HS-27A (cell line): Measurements from ENCODE around the gene GDF10.

Experiments
- DNase-seq: peaks from one replicate; pipeline ENCODE4 v3.0.0-alpha.2; 2012; ENCODE audit warnings: low read depth, missing footprints

GDF10 gene

DNA sequence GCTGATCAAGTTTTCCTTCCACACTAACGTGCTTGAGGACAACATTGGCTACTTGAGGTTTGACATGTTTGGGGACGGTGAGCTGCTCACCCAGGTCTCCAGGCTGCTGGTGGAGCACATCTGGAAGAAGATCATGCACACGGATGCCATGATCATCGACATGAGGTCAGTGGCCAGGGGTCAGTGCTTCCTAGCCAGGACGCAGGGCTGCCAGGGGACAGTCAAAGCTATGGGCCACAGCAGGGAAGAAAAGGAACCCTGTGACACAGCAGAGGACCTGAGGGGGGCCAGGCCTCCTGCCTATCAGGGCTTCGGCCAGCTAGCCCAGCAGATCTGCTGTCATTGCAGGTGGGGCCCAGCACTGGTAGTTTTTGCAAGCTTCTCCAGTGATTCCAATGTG is 53.4 kb downstream of the GDF10 start:
- no peak for DNase-seq

DNA sequence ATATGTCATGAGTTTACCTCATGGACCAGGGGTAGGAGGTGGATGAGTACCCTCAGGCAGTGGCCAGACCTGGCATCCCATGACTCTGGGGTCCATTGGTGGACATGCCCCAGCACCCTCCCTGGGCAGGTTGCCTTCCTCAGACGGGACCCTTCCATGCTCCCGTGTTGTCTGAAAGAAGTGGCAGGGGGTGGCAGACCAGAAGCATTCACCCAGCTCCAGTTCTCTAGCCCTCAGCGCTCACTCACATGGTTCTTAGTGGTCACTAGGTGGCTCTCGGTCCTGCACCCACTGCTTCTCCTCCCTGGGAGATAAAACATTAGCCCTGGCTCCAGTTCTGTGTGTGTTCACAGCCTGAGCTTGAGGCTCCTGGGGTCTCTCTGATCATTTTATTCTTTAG is 54.2 kb downstream of the GDF10 start:
- no peak for DNase-seq

- no peak for DNase-seq
These were observed 54.9 kb downstream of the GDF10 start for GRCh38 chr10:47354900-47355299.

GRCh38 chr10:47356708-47357107 is 56.7 kb downstream of the GDF10 start:
- DNase-seq = no peak

GRCh38 chr10:47357131-47357582 is 57.2 kb downstream of the GDF10 start:
- DNase-seq = no peak

GRCh38 chr10:47357911-47358310 is 57.9 kb downstream of the GDF10 start:
- DNase-seq = no peak

DNA sequence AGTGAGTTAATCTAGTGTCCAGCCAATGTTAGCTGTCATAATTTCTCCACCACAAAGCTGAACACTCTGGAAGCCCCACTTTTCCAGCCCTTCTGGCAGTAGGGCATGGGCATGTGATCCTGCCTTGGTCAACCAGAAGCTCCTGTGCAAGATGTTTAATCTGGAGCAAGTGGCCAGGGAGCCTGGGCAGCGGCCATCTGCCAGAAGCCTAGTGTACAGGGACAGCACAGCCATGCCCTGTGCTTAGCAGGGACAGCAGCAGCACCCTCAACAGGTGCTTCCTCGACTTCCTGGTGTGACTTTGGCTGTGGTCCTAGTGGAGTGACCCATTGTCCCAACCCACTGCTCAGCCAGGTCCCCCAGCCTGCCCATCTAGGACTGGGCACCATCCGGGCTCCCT is 58.5 kb downstream of the GDF10 start:
- DNase-seq = no peak

- no peak for DNase-seq
These were observed 59.1 kb downstream of the GDF10 start for GRCh38 chr10:47359101-47359500.

DNA sequence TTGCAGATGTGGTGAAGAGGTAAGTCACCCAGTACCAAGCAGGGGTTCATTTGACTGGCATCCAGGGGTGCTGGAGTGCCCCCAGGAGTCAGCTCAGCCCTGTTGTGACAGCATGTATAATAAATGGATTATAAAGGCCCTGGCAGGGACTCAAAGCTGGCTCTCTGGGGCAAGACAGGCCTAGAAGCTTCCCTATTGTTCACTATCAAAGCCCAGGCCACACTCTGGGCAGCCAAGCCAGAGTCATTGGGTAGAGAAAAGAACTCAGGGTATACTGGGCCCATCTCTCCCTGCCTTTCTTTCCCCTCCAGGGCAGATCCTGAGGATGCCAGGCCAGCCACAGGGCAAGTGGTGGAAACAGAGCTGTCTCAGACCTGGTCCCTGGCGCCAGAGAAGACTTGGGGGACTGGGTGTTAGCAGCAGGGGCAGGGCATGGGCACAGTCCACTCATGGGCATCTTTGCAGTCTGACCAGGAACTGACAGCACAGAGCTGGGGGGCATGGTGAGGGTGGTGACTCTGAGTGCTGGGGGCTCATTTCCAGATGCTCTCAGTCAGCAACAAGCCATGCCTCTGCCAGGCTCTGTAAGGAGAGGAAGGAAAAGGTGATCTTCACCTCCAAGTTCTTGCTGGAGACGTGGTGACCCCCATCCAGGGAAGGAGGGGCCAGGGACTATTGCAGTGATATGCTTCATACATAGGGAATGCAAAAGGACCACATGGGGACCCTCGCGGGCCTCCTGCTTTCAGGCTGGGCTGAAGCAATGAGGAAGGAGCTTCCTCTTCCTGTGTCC is 59.8 kb downstream of the GDF10 start:
- no peak for DNase-seq

- no peak for DNase-seq
These were observed 60.5 kb downstream of the GDF10 start for GRCh38 chr10:47360419-47361040.

- DNase-seq = no peak
These were observed 61.3 kb downstream of the GDF10 start for GRCh38 chr10:47361293-47361692.

GRCh38 chr10:47362199-47362598 is 62.2 kb downstream of the GDF10 start:
- no peak for DNase-seq
